HL-60 (cell line): ENCODE results near the gene SBK1.

Source experiments
- GABPA ChIP-seq: IDR thresholded peaks from 2 replicates; pipeline ENCODE4 v1.6.1; 2012; ENCODE audit warnings: low read depth
- POLR2AphosphoS5 ChIP-seq: IDR thresholded peaks from 2 replicates; pipeline ENCODE4 v1.6.1; 2012; ENCODE audit warnings: low read depth
- TF ChIP-seq, protein P1 (sequence below): IDR thresholded peaks from one replicate; pipeline ENCODE4 v1.5.1; 2011; ENCODE audit warnings: low read length, control low read depth, inconsistent platforms; ENCODE audit not compliant: insufficient read depth
- TF ChIP-seq, protein P2 (sequence below): IDR thresholded peaks from 2 replicates; pipeline ENCODE4 v1.6.1; 2012; ENCODE audit warnings: low read depth; ENCODE audit not compliant: insufficient replicate concordance

DNA sequence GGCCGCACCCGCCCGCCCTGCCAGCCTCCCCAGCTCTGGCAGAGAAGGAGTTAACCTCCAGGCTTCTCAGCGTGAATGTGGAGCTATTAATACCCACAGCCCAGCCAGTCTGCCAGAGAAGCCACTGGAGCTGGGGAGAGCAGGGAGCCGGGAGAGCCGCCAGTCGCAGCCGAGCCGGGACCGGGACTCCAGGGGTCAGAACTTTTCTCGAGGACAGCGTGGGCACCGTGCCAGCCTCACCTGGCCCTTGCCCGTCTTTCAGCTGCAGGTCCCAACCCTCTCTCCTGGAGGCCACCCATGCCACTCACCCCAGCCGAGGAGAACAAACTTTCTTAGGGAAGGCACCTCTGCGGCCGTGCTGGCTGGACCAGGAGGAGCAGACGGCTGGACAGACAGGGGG, 33.8 kb upstream of the SBK1 start:
- TF ChIP-seq GABPA (no peak), POLR2AphosphoS5 (no peak)
- TF ChIP-seq, protein P1, sequence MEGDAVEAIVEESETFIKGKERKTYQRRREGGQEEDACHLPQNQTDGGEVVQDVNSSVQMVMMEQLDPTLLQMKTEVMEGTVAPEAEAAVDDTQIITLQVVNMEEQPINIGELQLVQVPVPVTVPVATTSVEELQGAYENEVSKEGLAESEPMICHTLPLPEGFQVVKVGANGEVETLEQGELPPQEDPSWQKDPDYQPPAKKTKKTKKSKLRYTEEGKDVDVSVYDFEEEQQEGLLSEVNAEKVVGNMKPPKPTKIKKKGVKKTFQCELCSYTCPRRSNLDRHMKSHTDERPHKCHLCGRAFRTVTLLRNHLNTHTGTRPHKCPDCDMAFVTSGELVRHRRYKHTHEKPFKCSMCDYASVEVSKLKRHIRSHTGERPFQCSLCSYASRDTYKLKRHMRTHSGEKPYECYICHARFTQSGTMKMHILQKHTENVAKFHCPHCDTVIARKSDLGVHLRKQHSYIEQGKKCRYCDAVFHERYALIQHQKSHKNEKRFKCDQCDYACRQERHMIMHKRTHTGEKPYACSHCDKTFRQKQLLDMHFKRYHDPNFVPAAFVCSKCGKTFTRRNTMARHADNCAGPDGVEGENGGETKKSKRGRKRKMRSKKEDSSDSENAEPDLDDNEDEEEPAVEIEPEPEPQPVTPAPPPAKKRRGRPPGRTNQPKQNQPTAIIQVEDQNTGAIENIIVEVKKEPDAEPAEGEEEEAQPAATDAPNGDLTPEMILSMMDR, result no peak
- TF ChIP-seq, protein P2, sequence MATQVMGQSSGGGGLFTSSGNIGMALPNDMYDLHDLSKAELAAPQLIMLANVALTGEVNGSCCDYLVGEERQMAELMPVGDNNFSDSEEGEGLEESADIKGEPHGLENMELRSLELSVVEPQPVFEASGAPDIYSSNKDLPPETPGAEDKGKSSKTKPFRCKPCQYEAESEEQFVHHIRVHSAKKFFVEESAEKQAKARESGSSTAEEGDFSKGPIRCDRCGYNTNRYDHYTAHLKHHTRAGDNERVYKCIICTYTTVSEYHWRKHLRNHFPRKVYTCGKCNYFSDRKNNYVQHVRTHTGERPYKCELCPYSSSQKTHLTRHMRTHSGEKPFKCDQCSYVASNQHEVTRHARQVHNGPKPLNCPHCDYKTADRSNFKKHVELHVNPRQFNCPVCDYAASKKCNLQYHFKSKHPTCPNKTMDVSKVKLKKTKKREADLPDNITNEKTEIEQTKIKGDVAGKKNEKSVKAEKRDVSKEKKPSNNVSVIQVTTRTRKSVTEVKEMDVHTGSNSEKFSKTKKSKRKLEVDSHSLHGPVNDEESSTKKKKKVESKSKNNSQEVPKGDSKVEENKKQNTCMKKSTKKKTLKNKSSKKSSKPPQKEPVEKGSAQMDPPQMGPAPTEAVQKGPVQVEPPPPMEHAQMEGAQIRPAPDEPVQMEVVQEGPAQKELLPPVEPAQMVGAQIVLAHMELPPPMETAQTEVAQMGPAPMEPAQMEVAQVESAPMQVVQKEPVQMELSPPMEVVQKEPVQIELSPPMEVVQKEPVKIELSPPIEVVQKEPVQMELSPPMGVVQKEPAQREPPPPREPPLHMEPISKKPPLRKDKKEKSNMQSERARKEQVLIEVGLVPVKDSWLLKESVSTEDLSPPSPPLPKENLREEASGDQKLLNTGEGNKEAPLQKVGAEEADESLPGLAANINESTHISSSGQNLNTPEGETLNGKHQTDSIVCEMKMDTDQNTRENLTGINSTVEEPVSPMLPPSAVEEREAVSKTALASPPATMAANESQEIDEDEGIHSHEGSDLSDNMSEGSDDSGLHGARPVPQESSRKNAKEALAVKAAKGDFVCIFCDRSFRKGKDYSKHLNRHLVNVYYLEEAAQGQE, result no peak
